Thoracic aorta (tissue), 2 donors: ENCODE data around the gene GDPD5. TPM values are rescaled to one million over a fixed set of nuclear protein-coding genes. Genes with fewer than 3 reads are reported as not detected.

Experiments used
- ATAC-seq: fragments of 150-250 bp; one replicate; pipeline ENCODE4 v1.8.0; 2017; ENCODE audit warnings: low read depth; ENCODE audit not compliant: insufficient number of reproducible peaks, low FRiP score
- DNase-seq: peaks from one replicate; pipeline ENCODE4 v3.0.0-alpha.2; 2020; ENCODE audit warnings: low spot score
- H3K27ac ChIP-seq, 2 donors: fragments of 200-600 bp; sonication (generic); 1 replicate in 1 of 2; 2 replicates in 1 of 2; pipeline ENCODE4 v1.5.1; 2016; ENCODE audit warnings: mild to moderate bottlenecking in 2 of 2, moderate library complexity in 2 of 2
- H3K27me3 ChIP-seq: fragments of 200-600 bp; sonication (generic); replicated peaks from 2 replicates; pipeline ENCODE4 v1.6.0; 2016; ENCODE audit warnings: mild to moderate bottlenecking; ENCODE audit not compliant: insufficient read depth
- H3K36me3 ChIP-seq: fragments of 200-600 bp; sonication (generic); one replicate; pipeline ENCODE4 v1.5.1; 2016
- H3K4me1 ChIP-seq, 2 donors: fragments of 200-600 bp; sonication (generic); 1 replicate in 1 of 2; 2 replicates in 1 of 2; pipeline versions ENCODE4 v1.5.1 to v1.6.0; 2016; ENCODE audit warnings: low read depth in 2 of 2, mild to moderate bottlenecking in 1 of 2; ENCODE audit not compliant: control insufficient read depth in 1 of 2
- H3K4me3 ChIP-seq: fragments of 200-600 bp; sonication (generic); 2 replicates; pipeline ENCODE4 v1.5.1; 2016; ENCODE audit warnings: mild to moderate bottlenecking
- H3K9me3 ChIP-seq: fragments of 200-600 bp; sonication (generic); 2 replicates; pipeline ENCODE4 v1.5.1; 2016
- total RNA-seq, 2 donors: library from RNA; depleted of rRNA; stranded (reverse); fragments of >200 nt; gene quantifications; one replicate each; pipeline versions ENCODE4 v1.1.0 to v1.2.3, GENCODE V29; 2016
- TF ChIP-seq, protein P1 (sequence below): fragments of 200-600 bp; sonication (generic); IDR thresholded peaks from one replicate; pipeline ENCODE4 v1.5.1; 2019; ENCODE audit warnings: antibody characterized with exemption

Gene GDPD5
- total RNA-seq, 2 donors from 2014 or later = 30.8 to 34.9 TPM

DNA sequence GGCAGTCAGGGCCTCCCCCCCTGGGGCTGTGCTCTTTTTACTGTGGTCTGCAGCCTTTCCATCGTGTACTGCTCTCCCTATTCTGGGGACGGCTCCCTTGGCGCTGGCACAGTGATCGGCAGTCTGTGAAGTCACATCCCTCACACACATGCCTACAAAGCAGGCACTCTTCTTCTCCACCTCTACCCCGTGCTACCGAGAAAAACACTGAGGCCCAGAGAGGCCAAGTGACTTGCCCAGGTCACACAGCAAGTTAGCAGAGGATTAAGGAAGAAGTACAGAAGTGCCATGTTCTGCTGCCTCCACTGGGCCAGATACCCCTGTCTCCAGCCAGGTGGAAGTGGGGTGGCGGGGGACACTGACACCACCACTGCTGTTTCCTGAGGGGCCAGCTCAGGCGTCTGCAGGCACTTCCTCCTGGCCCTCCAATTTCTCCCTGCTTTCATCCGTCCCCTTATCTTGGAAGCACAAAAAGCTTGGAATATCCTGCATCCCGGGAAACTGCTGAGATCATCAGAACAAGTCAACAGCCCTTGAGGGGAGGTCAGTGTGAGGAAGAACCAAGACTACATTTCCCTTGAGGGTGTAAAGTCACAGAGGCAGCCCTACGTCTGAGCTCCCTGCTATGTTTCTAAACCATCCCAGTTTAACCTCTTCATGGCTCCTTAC, 62.5 kb downstream of the GDPD5 start:
- no peak overlapping the region for H3K4me3 ChIP-seq
- DNase-seq = no peak
- no peak overlapping the region for H3K27ac ChIP-seq
- TF ChIP-seq, protein P1, sequence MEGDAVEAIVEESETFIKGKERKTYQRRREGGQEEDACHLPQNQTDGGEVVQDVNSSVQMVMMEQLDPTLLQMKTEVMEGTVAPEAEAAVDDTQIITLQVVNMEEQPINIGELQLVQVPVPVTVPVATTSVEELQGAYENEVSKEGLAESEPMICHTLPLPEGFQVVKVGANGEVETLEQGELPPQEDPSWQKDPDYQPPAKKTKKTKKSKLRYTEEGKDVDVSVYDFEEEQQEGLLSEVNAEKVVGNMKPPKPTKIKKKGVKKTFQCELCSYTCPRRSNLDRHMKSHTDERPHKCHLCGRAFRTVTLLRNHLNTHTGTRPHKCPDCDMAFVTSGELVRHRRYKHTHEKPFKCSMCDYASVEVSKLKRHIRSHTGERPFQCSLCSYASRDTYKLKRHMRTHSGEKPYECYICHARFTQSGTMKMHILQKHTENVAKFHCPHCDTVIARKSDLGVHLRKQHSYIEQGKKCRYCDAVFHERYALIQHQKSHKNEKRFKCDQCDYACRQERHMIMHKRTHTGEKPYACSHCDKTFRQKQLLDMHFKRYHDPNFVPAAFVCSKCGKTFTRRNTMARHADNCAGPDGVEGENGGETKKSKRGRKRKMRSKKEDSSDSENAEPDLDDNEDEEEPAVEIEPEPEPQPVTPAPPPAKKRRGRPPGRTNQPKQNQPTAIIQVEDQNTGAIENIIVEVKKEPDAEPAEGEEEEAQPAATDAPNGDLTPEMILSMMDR = no peak
- H3K9me3 ChIP-seq = no peaks in the 10 kb centered on the region
- H3K4me1 ChIP-seq = no peaks in the 10 kb centered on the region
- ATAC-seq = no peak
- H3K27me3 ChIP-seq = no peaks in the 10 kb centered on the region
- no peaks in the 10 kb centered on the region for H3K36me3 ChIP-seq

DNA sequence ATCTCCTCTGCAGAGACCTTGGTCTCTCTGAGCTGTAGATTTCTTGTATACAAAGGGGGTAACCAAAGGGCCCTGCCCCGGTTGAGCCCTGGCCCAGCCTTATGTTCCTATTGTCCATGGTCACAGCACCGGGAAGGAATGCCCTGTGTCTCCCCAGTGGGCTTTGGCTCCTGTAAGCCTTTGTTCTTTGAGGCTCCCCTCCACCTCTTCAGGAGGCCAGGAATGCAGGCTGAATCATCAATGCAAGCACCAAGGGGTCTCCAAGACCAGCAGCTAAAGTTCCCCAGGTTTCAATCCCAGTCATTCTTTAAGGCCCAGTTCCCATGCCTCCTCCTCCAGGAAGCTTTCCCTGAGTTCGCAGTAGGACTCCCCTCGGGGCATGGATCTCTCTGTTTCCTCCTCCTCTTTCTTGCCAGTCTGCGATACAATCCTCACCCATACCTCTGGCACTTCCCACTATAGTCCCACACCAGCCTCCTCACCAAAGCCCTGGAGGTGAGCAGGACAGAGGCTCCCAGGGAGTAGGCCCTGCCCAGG, 63.6 kb downstream of the GDPD5 start:
- H3K27me3 ChIP-seq = no peaks in the 10 kb centered on the region
- no peaks in the 10 kb centered on the region for H3K4me1 ChIP-seq
- no peaks in the 10 kb centered on the region for H3K36me3 ChIP-seq
- no peak overlapping the region for H3K4me3 ChIP-seq
- ATAC-seq (no peak), DNase-seq (no peak)
- H3K27ac ChIP-seq = no peak overlapping the region
- H3K9me3 ChIP-seq = no peaks in the 10 kb centered on the region
- TF ChIP-seq, protein P1 = no peak

- H3K27me3 ChIP-seq = no peaks in the 10 kb centered on the region
- H3K36me3 ChIP-seq = no peaks in the 10 kb centered on the region
- H3K4me1 ChIP-seq = no peaks in the 10 kb centered on the region
- no peaks in the 10 kb centered on the region for H3K9me3 ChIP-seq
- DNase-seq (no peak), ATAC-seq (no peak)
- no peak overlapping the region for H3K4me3 ChIP-seq
- TF ChIP-seq, protein P1 = no peak
- H3K27ac ChIP-seq = no peak overlapping the region
These were observed 64.6 kb downstream of the GDPD5 start for GRCh38 chr11:75461151-75461550.

DNA sequence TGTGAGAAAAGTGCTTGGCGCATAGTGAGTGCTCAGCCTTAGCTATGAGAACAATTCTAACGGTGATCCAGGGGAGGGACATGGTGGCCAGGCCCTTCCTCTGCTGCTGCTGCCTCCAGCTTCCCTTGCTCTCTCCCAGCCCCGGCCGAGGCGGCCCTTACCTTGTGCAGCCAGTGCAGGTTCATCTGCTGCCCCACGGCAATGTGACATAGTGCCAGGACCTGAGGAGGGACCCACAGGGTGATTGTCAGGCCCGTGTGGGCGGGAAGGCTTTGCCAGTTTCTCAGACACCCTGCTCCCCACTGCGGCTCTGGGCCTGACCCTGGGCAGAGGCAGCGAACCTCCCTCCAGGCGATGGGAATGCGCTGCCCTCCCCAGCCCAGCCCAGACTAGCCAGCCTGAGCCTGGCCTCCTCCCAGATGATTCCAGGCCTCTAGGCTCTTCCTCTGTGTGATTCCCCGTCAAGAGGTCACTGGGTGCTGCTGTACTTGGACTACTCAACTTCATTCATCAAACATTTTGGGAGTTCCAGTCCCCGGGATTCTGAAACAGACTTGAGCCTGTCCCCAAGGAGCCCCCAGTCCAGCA, 69.1 kb downstream of the GDPD5 start:
- no peak for ATAC-seq
- no peak overlapping the region for H3K27ac ChIP-seq

GRCh38 chr11:75454987-75455386, 70.8 kb downstream of the GDPD5 start:
- Histone ChIP-seq H3K27ac (no peak overlapping the region), H3K4me3 (no peak overlapping the region), H3K9me3 (no peaks in the 10 kb centered on the region), H3K4me1 (peaks cover 0 to 20% of the 10 kb centered on the region in 2 donors), H3K36me3 (no peaks in the 10 kb centered on the region), H3K27me3 (no peaks in the 10 kb centered on the region)
- DNase-seq (no peak), ATAC-seq (no peak)
- TF ChIP-seq, protein P1 = no peak

More for the DNA sequence above, 69.1 kb downstream of the GDPD5 start:
- H3K4me1 ChIP-seq = peaks cover 0 to 20% of the 10 kb centered on the region in 2 donors
- no peaks in the 10 kb centered on the region for H3K36me3 ChIP-seq
- DNase-seq = no peak
- TF ChIP-seq, protein P1 = no peak
- no peaks in the 10 kb centered on the region for H3K27me3 ChIP-seq
- no peak overlapping the region for H3K4me3 ChIP-seq
- H3K9me3 ChIP-seq = no peaks in the 10 kb centered on the region
